K562 (cell line): ENCODE results near the gene HAPLN2. TPM values are rescaled to one million over a fixed set of nuclear protein-coding genes. Genes with fewer than 3 reads are reported as not detected.

Source experiments
- ATAC-seq: fragments of 200-7000 bp; cut with Tn5 transposase; 3 replicates; pipeline ENCODE4 v1.9.1; 2020; ENCODE audit warnings: moderate library complexity
- BruUV-seq: library from RNA; stranded (reverse); fragments of 400-500 nt; replicated peaks from 2 replicates; lab custom pipeline; 2021; lab: Mats Ljungman, UMichigan
- CTCF ChIA-PET: fragments of 300-600 bp; formaldehyde crosslinking; extraction: SDS; loops from one replicate; lab custom pipeline; 2021; ENCODE audit warnings: low intra/inter-chr PET ratio; lab: Yijun Ruan, JAX
- POLR2A ChIA-PET: fragments of 300-600, 350-650 bp; sonication (Branson Sonifier 250); formaldehyde crosslinking; extraction: SDS; loops from one replicate; lab custom pipeline; 2021; ENCODE audit warnings: antibody characterized with exemption, inconsistent platforms; lab: Yijun Ruan, JAX
- DNase-seq, 4 experiments: peaks; one replicate each; pipeline versions ENCODE4 v3.0.0 to v3.0.0-alpha.2; 2011 to 2018; ENCODE audit warnings: low spot score in 3 of 4, mixed read lengths in 3 of 4; ENCODE audit errors: extremely low read depth in 1 of 4
- FAIRE-seq: peaks from 2 replicates; lab custom pipeline; 2011; peaks lifted over from hg19 to GRCh38; lab: Jason Lieb, UNC
- H2AFZ ChIP-seq: 2 replicates; pipeline ENCODE4 v1.6.0; 2011; ENCODE audit warnings: low read depth, low read length, control low read depth, inconsistent platforms
- H3K27ac ChIP-seq: fragments of 200-600 bp; 3 replicates; pipeline ENCODE4 v1.8.0; 2011; ENCODE audit warnings: low read depth, mild to moderate bottlenecking, control low read depth, inconsistent platforms, low read length, moderate library complexity, mixed read lengths; ENCODE audit errors: extremely low read depth
- H3K27me3 ChIP-seq, 2 experiments: fragments of 300-600 bp in 1 of 2; 2 replicates in 1 of 2; 3 replicates in 1 of 2; pipeline versions ENCODE4 v1.6.0 to v1.8.0; 2011; ENCODE audit warnings: inconsistent platforms in 2 of 2, low read length in 2 of 2, mild to moderate bottlenecking in 1 of 2, mixed read lengths in 1 of 2, moderate library complexity in 1 of 2; ENCODE audit not compliant: control insufficient read depth in 2 of 2, insufficient read depth in 2 of 2
- H3K36me3 ChIP-seq: fragments of 300-600 bp; 3 replicates; pipeline ENCODE4 v1.8.0; 2011; ENCODE audit warnings: mild to moderate bottlenecking, low read length, inconsistent platforms; ENCODE audit not compliant: control insufficient read depth, insufficient read depth
- H3K4me1 ChIP-seq, 2 experiments: fragments of 200-600 bp in 1 of 2; replicated peaks in 1 of 2; 2 replicates in 1 of 2; 3 replicates in 1 of 2; pipeline versions ENCODE4 v1.5.1 to v1.8.0; 2011; ENCODE audit warnings: inconsistent platforms in 2 of 2, low read length in 2 of 2, mild to moderate bottlenecking in 1 of 2, mixed read lengths in 1 of 2, moderate library complexity in 1 of 2; ENCODE audit not compliant: control insufficient read depth in 2 of 2, insufficient read depth in 2 of 2
- H3K4me2 ChIP-seq: 2 replicates; pipeline ENCODE4 v1.6.1; 2011; ENCODE audit warnings: low read length, control low read depth, inconsistent platforms, mixed read lengths; ENCODE audit not compliant: insufficient read depth
- H3K4me3 ChIP-seq: fragments of 200-600 bp; sonication (generic), shearing (Covaris generic); 2 replicates; pipeline ENCODE4 v1.5.1; 2016; ENCODE audit warnings: control low read depth, inconsistent platforms
- H3K79me2 ChIP-seq: fragments of 200-600 bp; 3 replicates; pipeline ENCODE4 v1.8.0; 2011; ENCODE audit warnings: low read length, inconsistent platforms; ENCODE audit not compliant: control insufficient read depth, insufficient read depth
- H3K9ac ChIP-seq, 2 experiments: 2 replicates each; pipeline versions ENCODE4 v1.6.0 to v1.6.1; 2011; ENCODE audit warnings: low read depth in 2 of 2, low read length in 2 of 2, control low read depth in 1 of 2, inconsistent platforms in 1 of 2, mild to moderate bottlenecking in 1 of 2, mixed read lengths in 1 of 2; ENCODE audit not compliant: insufficient read depth in 1 of 2
- H3K9me1 ChIP-seq: one replicate; pipeline ENCODE4 v1.6.0; 2011; ENCODE audit warnings: inconsistent platforms, mild to moderate bottlenecking, low read length, moderate library complexity; ENCODE audit not compliant: control insufficient read depth, insufficient read depth
- H3K9me3 ChIP-seq: replicated peaks from 2 replicates; pipeline ENCODE4 v1.5.1; 2011; ENCODE audit warnings: low read depth, low read length, inconsistent platforms; ENCODE audit not compliant: control insufficient read depth, insufficient read depth
- H4K20me1 ChIP-seq: replicated peaks from 2 replicates; pipeline ENCODE4 v1.6.1; 2011; ENCODE audit warnings: low read length, inconsistent platforms, mixed read lengths; ENCODE audit not compliant: control insufficient read depth, insufficient read depth
- ARHGAP35 ChIP-seq: fragments of 450-650 bp; IDR thresholded peaks from 2 replicates; pipeline ENCODE4 v1.6.1; 2018; ENCODE audit not compliant: partially characterized antibody
- PCBP1 ChIP-seq: fragments of 200-400 bp; formaldehyde crosslinking; IDR thresholded peaks from 2 replicates; pipeline ENCODE4 v1.6.1; 2018; ENCODE audit warnings: mild to moderate bottlenecking, low read depth, low read length; ENCODE audit not compliant: poor library complexity, severe bottlenecking
- RBM25 ChIP-seq: fragments of 200-400 bp; formaldehyde crosslinking; IDR thresholded peaks from 2 replicates; pipeline ENCODE4 v1.6.1; 2018; ENCODE audit warnings: low read length, low read depth, moderate library complexity; ENCODE audit not compliant: severe bottlenecking
- SIN3B ChIP-seq: fragments of 450-650 bp; IDR thresholded peaks from 2 replicates; pipeline ENCODE4 v1.6.1; 2017; ENCODE audit warnings: low read depth, mild to moderate bottlenecking, moderate library complexity
- TAF1 ChIP-seq: IDR thresholded peaks from 2 replicates; pipeline ENCODE4 v1.6.1; 2011; ENCODE audit warnings: mild to moderate bottlenecking, low read length, moderate library complexity; ENCODE audit not compliant: insufficient read depth, control insufficient read depth, severe bottlenecking; ENCODE audit errors: extremely low read depth
- TARDBP ChIP-seq: fragments of 450-650 bp; IDR thresholded peaks from 2 replicates; pipeline ENCODE4 v1.6.1; 2016
- ZNF212 ChIP-seq: fragments of 450-650 bp; formaldehyde crosslinking; IDR thresholded peaks from 2 replicates; pipeline ENCODE4 v1.4.0; 2020; ENCODE audit warnings: mild to moderate bottlenecking
- WGBS: fragments of 100-300 bp; shearing (Covaris generic); methylation state at CpG from one replicate; pipeline ENCODE4 v1.1.6; 2016; ENCODE audit warnings: low coverage, mixed read lengths; ENCODE audit not compliant: insufficient coverage; ENCODE audit errors: missing lambda C conversion rate; 5-methylcytosine and 5-hydroxymethylcytosine counted together
- in situ Hi-C: fragments of 300-500 bp; cut with MboI; formaldehyde crosslinking; loops from 4 replicates; pipeline ENCODE4 v1.15.0; 2018; ENCODE audit warnings: inconsistent platforms, mixed read lengths
- intact Hi-C: fragments of 100-400 bp; cut with micrococcal nuclease; formaldehyde crosslinking; loops from 2 replicates; pipeline ENCODE4 v1.14.2; 2022
- polyA plus RNA-seq, 8 experiments: library from polyadenylated mRNA; depleted of rRNA in 4 of 8; stranded (reverse) in 5 of 8; unstranded in 3 of 8; fragments of >200 nt; fragmentation: Nextera tagmentation in 2 of 8; fragmentation: Illumina TruSeq in 1 of 8; extraction: Ambion mirVana in 2 of 8; extraction: Trizol in 1 of 8; gene quantifications; 2 replicates each; pipeline versions ENCODE4 v1.2.1 to v1.2.3, GENCODE V29; 2011 to 2014; ENCODE audit warnings: inconsistent platforms in 1 of 8, missing spikeins in 1 of 8
- total RNA-seq, 7 experiments: library from RNA; depleted of rRNA in 6 of 7; stranded (reverse); fragments of >200 nt in 6 of 7; fragmentation: Illumina TruSeq in 2 of 7; extraction: Trizol in 2 of 7; gene quantifications; 2 replicates each; pipeline versions ENCODE4 v1.2.1 to v1.2.3, GENCODE V29; 2011 to 2021; ENCODE audit warnings: low replicate concordance in 1 of 7
- TF ChIP-seq, protein P1 (sequence below), 3 experiments: IDR thresholded peaks in 2 of 3; conservative IDR thresholded peaks in 1 of 3; 2 replicates each; pipeline ENCODE4 v1.5.1; 2011 to 2012; ENCODE audit warnings: low read length in 3 of 3, mild to moderate bottlenecking in 3 of 3, control low read depth in 2 of 3, improper control_type of control experiment in 1 of 3, inconsistent platforms in 1 of 3, low read depth in 1 of 3, mixed read lengths in 1 of 3, moderate library complexity in 1 of 3; ENCODE audit not compliant: insufficient read depth in 2 of 3
- TF ChIP-seq, protein P2 (sequence below): sonication (generic); formaldehyde crosslinking; IDR thresholded peaks from 2 replicates; pipeline ENCODE4 v1.9.0; 2022; ENCODE audit warnings: mild to moderate bottlenecking, missing genetic modification reagents
- TF ChIP-seq, protein P3 (sequence below), 2 experiments: IDR thresholded peaks in 1 of 2; conservative IDR thresholded peaks in 1 of 2; 2 replicates each; pipeline ENCODE4 v1.6.1; 2016; ENCODE audit warnings: low read depth in 2 of 2, mild to moderate bottlenecking in 1 of 2, missing compliant biosample characterization in 1 of 2, missing genetic modification characterization in 1 of 2, moderate library complexity in 1 of 2
- TF ChIP-seq, protein P4 (sequence below), 2 experiments: fragments of 450-650 bp in 1 of 2; sonication (generic) in 1 of 2; formaldehyde crosslinking in 1 of 2; IDR thresholded peaks in 1 of 2; conservative IDR thresholded peaks in 1 of 2; 2 replicates each; pipeline versions ENCODE4 v1.6.1 to v1.8.1; 2016 to 2023; ENCODE audit warnings: mild to moderate bottlenecking in 2 of 2, moderate library complexity in 2 of 2, inconsistent platforms in 1 of 2, missing genetic modification reagents in 1 of 2

Gene HAPLN2
- total and polyA plus RNA-seq, 9 of the 15 experiments (the other 6 are each of a cell fraction or from before 2014, with no cell fraction given), result 0.14 to 5.2 (median 3.8) TPM; not detected in 4

DNA sequence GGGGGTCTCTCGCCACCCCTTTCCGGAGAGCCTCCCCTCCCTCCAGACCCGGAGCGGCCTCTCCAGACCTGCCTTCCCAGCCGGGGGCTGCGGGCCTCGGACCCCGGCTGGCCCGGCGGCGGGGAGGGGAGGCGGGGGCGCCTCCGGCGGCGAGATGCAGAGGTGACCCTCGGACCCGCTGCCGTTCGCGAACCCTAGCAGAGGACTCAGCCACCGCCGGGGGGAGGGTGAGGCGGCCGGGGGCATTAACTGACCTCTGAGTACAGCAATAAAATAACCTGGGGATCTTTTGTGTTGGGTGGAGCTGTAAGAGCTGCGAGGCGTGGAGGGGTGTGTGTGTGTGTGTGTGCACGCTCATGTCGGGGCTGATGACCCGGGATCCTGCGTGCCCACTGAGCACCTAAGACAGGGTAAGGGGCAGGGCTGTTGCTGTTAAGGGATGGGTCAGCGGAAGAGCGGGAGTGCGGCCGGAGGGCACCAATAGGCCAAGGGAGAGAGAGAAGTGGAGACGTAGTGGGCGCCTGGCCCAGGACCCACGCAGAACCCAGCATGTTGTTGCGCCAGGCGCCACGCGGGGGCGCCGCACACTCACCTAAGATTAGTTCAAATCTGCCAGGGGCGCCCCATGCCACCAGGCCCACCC is 6.3 kb downstream of the HAPLN2 start (continued):
- TF ChIP-seq, protein P1, sequence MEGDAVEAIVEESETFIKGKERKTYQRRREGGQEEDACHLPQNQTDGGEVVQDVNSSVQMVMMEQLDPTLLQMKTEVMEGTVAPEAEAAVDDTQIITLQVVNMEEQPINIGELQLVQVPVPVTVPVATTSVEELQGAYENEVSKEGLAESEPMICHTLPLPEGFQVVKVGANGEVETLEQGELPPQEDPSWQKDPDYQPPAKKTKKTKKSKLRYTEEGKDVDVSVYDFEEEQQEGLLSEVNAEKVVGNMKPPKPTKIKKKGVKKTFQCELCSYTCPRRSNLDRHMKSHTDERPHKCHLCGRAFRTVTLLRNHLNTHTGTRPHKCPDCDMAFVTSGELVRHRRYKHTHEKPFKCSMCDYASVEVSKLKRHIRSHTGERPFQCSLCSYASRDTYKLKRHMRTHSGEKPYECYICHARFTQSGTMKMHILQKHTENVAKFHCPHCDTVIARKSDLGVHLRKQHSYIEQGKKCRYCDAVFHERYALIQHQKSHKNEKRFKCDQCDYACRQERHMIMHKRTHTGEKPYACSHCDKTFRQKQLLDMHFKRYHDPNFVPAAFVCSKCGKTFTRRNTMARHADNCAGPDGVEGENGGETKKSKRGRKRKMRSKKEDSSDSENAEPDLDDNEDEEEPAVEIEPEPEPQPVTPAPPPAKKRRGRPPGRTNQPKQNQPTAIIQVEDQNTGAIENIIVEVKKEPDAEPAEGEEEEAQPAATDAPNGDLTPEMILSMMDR (IDR thresholded peaks at IDR 0.05 in 2 of 3, conservative IDR thresholded peaks at IDR 0.05 in 1 of 3; ENCODE audit: insufficient read depth in 2 of 3, low read depth in 1 of 3, low read length in 3 of 3), result peak; percentile 77 to 89 (median 82)
- TF ChIP-seq, protein P2, sequence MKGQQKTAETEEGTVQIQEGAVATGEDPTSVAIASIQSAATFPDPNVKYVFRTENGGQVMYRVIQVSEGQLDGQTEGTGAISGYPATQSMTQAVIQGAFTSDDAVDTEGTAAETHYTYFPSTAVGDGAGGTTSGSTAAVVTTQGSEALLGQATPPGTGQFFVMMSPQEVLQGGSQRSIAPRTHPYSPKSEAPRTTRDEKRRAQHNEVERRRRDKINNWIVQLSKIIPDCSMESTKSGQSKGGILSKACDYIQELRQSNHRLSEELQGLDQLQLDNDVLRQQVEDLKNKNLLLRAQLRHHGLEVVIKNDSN (CRISPR knock-in tag), result 0 out of 2 replicates have a peak, but pooled peaks have one; percentile 18
- TF ChIP-seq ARHGAP35 (peak; percentile 57), TARDBP (peak; percentile 62; the same call in 1 of the 2 replicates)

DNA sequence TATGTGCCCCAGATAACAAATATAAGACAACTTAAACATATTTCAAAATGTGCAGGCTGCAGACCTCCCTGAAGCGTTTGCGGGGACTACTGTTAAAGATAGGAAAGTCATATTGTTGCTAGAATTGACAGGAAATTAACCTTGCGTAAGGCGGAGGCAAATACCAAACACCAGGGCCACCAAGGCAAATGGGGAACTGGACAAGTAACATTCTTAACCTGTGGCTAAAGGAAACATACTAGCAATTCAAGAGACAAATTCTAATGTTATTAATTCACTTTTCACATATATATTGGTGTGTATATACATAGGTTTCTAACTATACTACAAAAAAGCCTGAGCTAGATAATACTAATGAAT is 6.8 kb downstream of the HAPLN2 start:
- no TSS peak for BruUV-seq
- no peak overlapping the region; a peak in 1 of 4 replicates for H3K9ac ChIP-seq
- H3K4me1 ChIP-seq, result peaks cover 3 to 25% of the 10 kb centered on the region in 2 experiments; a peak in 4 of 5 replicates
- TF ChIP-seq, protein P3, sequence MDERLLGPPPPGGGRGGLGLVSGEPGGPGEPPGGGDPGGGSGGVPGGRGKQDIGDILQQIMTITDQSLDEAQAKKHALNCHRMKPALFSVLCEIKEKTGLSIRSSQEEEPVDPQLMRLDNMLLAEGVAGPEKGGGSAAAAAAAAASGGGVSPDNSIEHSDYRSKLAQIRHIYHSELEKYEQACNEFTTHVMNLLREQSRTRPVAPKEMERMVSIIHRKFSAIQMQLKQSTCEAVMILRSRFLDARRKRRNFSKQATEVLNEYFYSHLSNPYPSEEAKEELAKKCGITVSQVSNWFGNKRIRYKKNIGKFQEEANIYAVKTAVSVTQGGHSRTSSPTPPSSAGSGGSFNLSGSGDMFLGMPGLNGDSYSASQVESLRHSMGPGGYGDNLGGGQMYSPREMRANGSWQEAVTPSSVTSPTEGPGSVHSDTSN (CRISPR knock-in tag; IDR thresholded peaks at IDR 0.05; ENCODE audit: low read depth), result no peak
- TF ChIP-seq, protein P3 (tag; conservative IDR thresholded peaks at IDR 0.05; ENCODE audit: low read depth), result no peak
- TF ChIP-seq RBM25, result no peak
- 0 out of 2 replicates have a peak, but pooled peaks have one; percentile 14 for TF ChIP-seq SIN3B
- no peak for TF ChIP-seq PCBP1
- TF ChIP-seq ZNF212 (CRISPR knock-in tag), result no peak
- no peak for TF ChIP-seq TAF1
- TF ChIP-seq, protein P4, sequence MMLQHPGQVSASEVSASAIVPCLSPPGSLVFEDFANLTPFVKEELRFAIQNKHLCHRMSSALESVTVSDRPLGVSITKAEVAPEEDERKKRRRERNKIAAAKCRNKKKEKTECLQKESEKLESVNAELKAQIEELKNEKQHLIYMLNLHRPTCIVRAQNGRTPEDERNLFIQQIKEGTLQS (IDR thresholded peaks at IDR 0.05), result no peak
- TF ChIP-seq, protein P4 (CRISPR knock-in tag; conservative IDR thresholded peaks at IDR 0.05), result peak; percentile 52; the same call in 1 of the 2 replicates
- ChIA-PET POLR2A (no interaction called here), CTCF (interaction anchor here (0.6 to 4.0 kb wide), 9 partner anchors 26 to 293 kb away, joined by 3 to 58 read pairs (median 4); partner anchors contain the start of genes CRABP2 and NES)
- H3K79me2 ChIP-seq, result no peaks in the 10 kb centered on the region
- no peak overlapping the region for H2AFZ ChIP-seq
- WGBS, result 49% methylated on average over 4 of the region's 4 CpGs
- H3K4me2 ChIP-seq, result peak overlapping the region; percentile 85; the same call in 1 of the 2 replicates
- H3K27ac ChIP-seq, result no peak overlapping the region
- FAIRE-seq (no peak), ATAC-seq (no peak), DNase-seq (no peak)
- peaks cover 4% of the 10 kb centered on the region; the same call in 1 of the 2 replicates for H4K20me1 ChIP-seq
- H3K9me3 ChIP-seq, result no peaks in the 10 kb centered on the region
- H3K36me3 ChIP-seq, result no peaks in the 10 kb centered on the region
- intact Hi-C loops, result loop anchor here (5.0 kb wide), 1 partner anchor 101 kb away; the partner anchor contains the start of genes ISG20L2 and METTL25B
- in situ Hi-C loops, result no loop called here
- peaks cover 3 to 4% of the 10 kb centered on the region in 2 experiments; a peak in 3 of 5 replicates for H3K27me3 ChIP-seq
- H3K4me3 ChIP-seq, result no peak overlapping the region
- no peaks in the 10 kb centered on the region for H3K9me1 ChIP-seq
